Naive thymus-derived CD8-positive, alpha-beta T cell (primary cell): ENCODE measurements around the gene EYA4. TPM values are rescaled to one million over a fixed set of nuclear protein-coding genes. Genes with fewer than 3 reads are reported as not detected.

ENCODE experiments used
- ATAC-seq, 2 donors: fragments of 150-1000 bp; cut with Tn5 transposase in 1 of 2; sonication (Bioruptor Pico), chemical (Tn5 transposase) in 1 of 2; 1 replicate in 1 of 2; 2 replicates in 1 of 2; pipeline ENCODE4 v1.10.0; 2021; ENCODE audit warnings: mild to moderate bottlenecking in 2 of 2, moderate library complexity in 2 of 2
- POLR2A ChIA-PET: fragments of 350-600 bp; sonication (Branson Sonifier 250); formaldehyde crosslinking; loops from one replicate; lab custom pipeline; 2021; ENCODE audit warnings: antibody characterized with exemption; lab: Charles Lee
- DNase-seq, 10 donors: peaks; one replicate each; pipeline versions ENCODE4 v3.0.0 to v3.0.0-alpha.2; 2020 to 2022
- H3K27ac Mint-ChIP-seq, 10 donors: one replicate each; pipeline ENCODE4 v1.8.0; 2020 to 2022; ENCODE audit warnings: mild to moderate bottlenecking in 10 of 10, mixed read lengths in 10 of 10, moderate library complexity in 4 of 10, inconsistent platforms in 1 of 10
- H3K27me3 Mint-ChIP-seq, 5 donors: one replicate each; pipeline ENCODE4 v1.8.0; 2021 to 2022; ENCODE audit warnings: mixed read lengths in 5 of 5
- H3K36me3 Mint-ChIP-seq, 3 donors: one replicate each; pipeline ENCODE4 v1.8.0; 2020 to 2022; ENCODE audit warnings: mixed read lengths in 3 of 3, mild to moderate bottlenecking in 2 of 3, inconsistent platforms in 1 of 3
- H3K4me1 Mint-ChIP-seq, 4 donors: one replicate each; pipeline ENCODE4 v1.8.0; 2021 to 2022; ENCODE audit warnings: mixed read lengths in 4 of 4
- H3K4me3 Mint-ChIP-seq, 10 donors: one replicate each; pipeline ENCODE4 v1.8.0; 2020 to 2022; ENCODE audit warnings: mild to moderate bottlenecking in 10 of 10, mixed read lengths in 10 of 10, moderate library complexity in 6 of 10, inconsistent platforms in 1 of 10
- H3K9me3 Mint-ChIP-seq, 9 donors: one replicate each; pipeline ENCODE4 v1.8.0; 2020 to 2022; ENCODE audit warnings: mixed read lengths in 9 of 9, mild to moderate bottlenecking in 3 of 9, inconsistent platforms in 1 of 9, moderate library complexity in 1 of 9
- polyA plus RNA-seq, 3 donors: library from polyadenylated mRNA; unstranded; fragments of 300-500 nt; fragmentation: Illumina TruSeq; gene quantifications; one replicate each; pipeline ENCODE4 v1.2.3, GENCODE V29; 2021
- total RNA-seq, 8 experiments: library from RNA in 2 of 8; stranded (reverse) in 2 of 8; gene quantifications; one replicate each; pipeline ENCODE4 v1.2.3 and lab custom pipeline; 2021 to 2026

Gene EYA4
- total and polyA plus RNA-seq, 5 experiments from 2014 or later = not detected

GRCh38 chr6:133407320-133408100, 166.4 kb downstream of the EYA4 start:
- Mint-ChIP-seq H3K36me3 (no peaks in the 10 kb centered on the region), H3K4me3 (no peak overlapping the region), H3K27me3 (no peaks in the 10 kb centered on the region), H3K4me1 (no peaks in the 10 kb centered on the region), H3K27ac (no peak overlapping the region), H3K9me3 (peaks cover 0 to 14% (median 0%) of the 10 kb centered on the region in 9 donors)
- POLR2A ChIA-PET = no interaction called here
- no peak for DNase-seq
- ATAC-seq = no peak

GRCh38 chr6:133408132-133408531, 167.0 kb downstream of the EYA4 start:
- H3K36me3 Mint-ChIP-seq = no peaks in the 10 kb centered on the region
- H3K9me3 Mint-ChIP-seq = peaks cover 0 to 14% (median 0%) of the 10 kb centered on the region in 9 donors
- H3K4me3 Mint-ChIP-seq = no peak overlapping the region
- POLR2A ChIA-PET = no interaction called here
- no peaks in the 10 kb centered on the region for H3K27me3 Mint-ChIP-seq
- DNase-seq = no peak
- ATAC-seq = no peak
- H3K4me1 Mint-ChIP-seq = no peaks in the 10 kb centered on the region
- no peak overlapping the region for H3K27ac Mint-ChIP-seq

- Mint-ChIP-seq H3K4me1 (no peaks in the 10 kb centered on the region), H3K4me3 (no peak overlapping the region), H3K27ac (no peak overlapping the region), H3K27me3 (no peaks in the 10 kb centered on the region), H3K36me3 (no peaks in the 10 kb centered on the region), H3K9me3 (peaks cover 0 to 14% (median 0%) of the 10 kb centered on the region in 9 donors)
- ATAC-seq (no peak), DNase-seq (no peak)
- POLR2A ChIA-PET = no interaction called here
These were observed 167.4 kb downstream of the EYA4 start for GRCh38 chr6:133408543-133408942.

- H3K36me3 Mint-ChIP-seq = no peaks in the 10 kb centered on the region
- POLR2A ChIA-PET = no interaction called here
- DNase-seq = no peak
These were observed 169.7 kb downstream of the EYA4 start for GRCh38 chr6:133410638-133411435.

GRCh38 chr6:133411757-133412156, 170.6 kb downstream of the EYA4 start:
- no peaks in the 10 kb centered on the region for H3K27me3 Mint-ChIP-seq
- no peak for DNase-seq
- no peak overlapping the region for H3K27ac Mint-ChIP-seq
- H3K4me1 Mint-ChIP-seq = no peaks in the 10 kb centered on the region
- POLR2A ChIA-PET = no interaction called here
- ATAC-seq = no peak
- no peaks in the 10 kb centered on the region for H3K36me3 Mint-ChIP-seq
- H3K4me3 Mint-ChIP-seq = no peak overlapping the region
- no peaks in the 10 kb centered on the region for H3K9me3 Mint-ChIP-seq

More at GRCh38 chr6:133410638-133411435, 169.7 kb downstream of the EYA4 start:
- Mint-ChIP-seq H3K9me3 (peaks cover 0 to 1% (median 0%) of the 10 kb centered on the region in 9 donors), H3K27ac (no peak overlapping the region), H3K4me1 (no peaks in the 10 kb centered on the region), H3K27me3 (no peaks in the 10 kb centered on the region), H3K4me3 (no peak overlapping the region)
- ATAC-seq = no peak

- H3K4me3 Mint-ChIP-seq = no peak overlapping the region
- H3K4me1 Mint-ChIP-seq = no peaks in the 10 kb centered on the region
- POLR2A ChIA-PET = no interaction called here
- DNase-seq (no peak), ATAC-seq (no peak)
- no peak overlapping the region for H3K27ac Mint-ChIP-seq
- H3K27me3 Mint-ChIP-seq = peaks cover 0 to 1% (median 0%) of the 10 kb centered on the region in 5 donors
- no peaks in the 10 kb centered on the region for H3K36me3 Mint-ChIP-seq
- no peaks in the 10 kb centered on the region for H3K9me3 Mint-ChIP-seq
These were observed 174.1 kb downstream of the EYA4 start for GRCh38 chr6:133415262-133415661.

- no peaks in the 10 kb centered on the region for H3K9me3 Mint-ChIP-seq
- H3K4me1 Mint-ChIP-seq = no peaks in the 10 kb centered on the region
- DNase-seq (no peak), ATAC-seq (no peak)
- H3K36me3 Mint-ChIP-seq = no peaks in the 10 kb centered on the region
- POLR2A ChIA-PET = no interaction called here
- no peak overlapping the region for H3K27ac Mint-ChIP-seq
- no peak overlapping the region for H3K4me3 Mint-ChIP-seq
- peaks cover 0 to 3% (median 0%) of the 10 kb centered on the region in 5 donors for H3K27me3 Mint-ChIP-seq
These were observed 177.0 kb downstream of the EYA4 start for GRCh38 chr6:133418108-133418507.

- Mint-ChIP-seq H3K4me3 (no peak overlapping the region), H3K27ac (no peak overlapping the region), H3K9me3 (peaks cover 0 to 4% (median 0%) of the 10 kb centered on the region in 9 donors), H3K4me1 (no peaks in the 10 kb centered on the region), H3K36me3 (no peaks in the 10 kb centered on the region), H3K27me3 (peaks cover 0 to 3% (median 0%) of the 10 kb centered on the region in 5 donors)
- DNase-seq = no peak
- no peak for ATAC-seq
- POLR2A ChIA-PET = no interaction called here
These were observed 182.1 kb downstream of the EYA4 start for GRCh38 chr6:133423242-133423641.

- H3K27me3 Mint-ChIP-seq = peaks cover 0 to 5% (median 0%) of the 10 kb centered on the region in 5 donors
- POLR2A ChIA-PET = no interaction called here
These were observed 183.2 kb downstream of the EYA4 start for GRCh38 chr6:133424359-133424758.

GRCh38 chr6:133426038-133426437, 184.9 kb downstream of the EYA4 start:
- H3K4me3 Mint-ChIP-seq = no peak overlapping the region
- no peaks in the 10 kb centered on the region for H3K36me3 Mint-ChIP-seq
- H3K9me3 Mint-ChIP-seq = peaks cover 0 to 7% (median 0%) of the 10 kb centered on the region in 9 donors
- ATAC-seq = no peak
- POLR2A ChIA-PET = no interaction called here
- H3K4me1 Mint-ChIP-seq = no peaks in the 10 kb centered on the region
- DNase-seq = no peak
- peaks cover 0 to 6% (median 0%) of the 10 kb centered on the region in 5 donors for H3K27me3 Mint-ChIP-seq
- no peak overlapping the region for H3K27ac Mint-ChIP-seq

More at GRCh38 chr6:133424359-133424758, 183.2 kb downstream of the EYA4 start:
- no peaks in the 10 kb centered on the region for H3K4me1 Mint-ChIP-seq
- H3K36me3 Mint-ChIP-seq = no peaks in the 10 kb centered on the region
- no peak overlapping the region for H3K27ac Mint-ChIP-seq
- H3K9me3 Mint-ChIP-seq = peaks cover 0 to 4% (median 0%) of the 10 kb centered on the region in 9 donors
- no peak overlapping the region for H3K4me3 Mint-ChIP-seq
- peak in 1 of 10 donors; percentile 2 for DNase-seq
- no peak for ATAC-seq

GRCh38 chr6:133428295-133428694, 187.1 kb downstream of the EYA4 start:
- peaks cover 0 to 7% (median 0%) of the 10 kb centered on the region in 9 donors for H3K9me3 Mint-ChIP-seq
- peaks cover 0 to 3% (median 0%) of the 10 kb centered on the region in 5 donors for H3K27me3 Mint-ChIP-seq
- POLR2A ChIA-PET = no interaction called here
- H3K27ac Mint-ChIP-seq = no peak overlapping the region
- no peaks in the 10 kb centered on the region for H3K4me1 Mint-ChIP-seq
- H3K4me3 Mint-ChIP-seq = no peak overlapping the region
- ATAC-seq = no peak
- no peak for DNase-seq
- H3K36me3 Mint-ChIP-seq = no peaks in the 10 kb centered on the region

- no peak overlapping the region for H3K27ac Mint-ChIP-seq
- no peaks in the 10 kb centered on the region for H3K36me3 Mint-ChIP-seq
- POLR2A ChIA-PET = no interaction called here
- no peak overlapping the region for H3K4me3 Mint-ChIP-seq
- ATAC-seq (no peak), DNase-seq (no peak)
- H3K4me1 Mint-ChIP-seq = no peaks in the 10 kb centered on the region
- peaks cover 0 to 3% (median 0%) of the 10 kb centered on the region in 5 donors for H3K27me3 Mint-ChIP-seq
- H3K9me3 Mint-ChIP-seq = peaks cover 0 to 7% (median 1%) of the 10 kb centered on the region in 9 donors
These were observed 189.4 kb downstream of the EYA4 start for GRCh38 chr6:133430530-133430929.

GRCh38 chr6:133431031-133431430, 189.9 kb downstream of the EYA4 start:
- H3K4me1 Mint-ChIP-seq = no peaks in the 10 kb centered on the region
- H3K27me3 Mint-ChIP-seq = peaks cover 0 to 4% (median 2%) of the 10 kb centered on the region in 5 donors
- H3K9me3 Mint-ChIP-seq = peaks cover 0 to 7% (median 1%) of the 10 kb centered on the region in 9 donors
- no peak overlapping the region for H3K27ac Mint-ChIP-seq
- no peak overlapping the region for H3K4me3 Mint-ChIP-seq
- POLR2A ChIA-PET = no interaction called here
- no peak for DNase-seq
- H3K36me3 Mint-ChIP-seq = no peaks in the 10 kb centered on the region
- no peak for ATAC-seq
